Neural cell (in vitro differentiated cells): ENCODE results near the gene DDC. TPM values are rescaled to one million over a fixed set of nuclear protein-coding genes. Genes with fewer than 3 reads are reported as not detected.

ENCODE experiments used
- H2AFZ ChIP-seq: fragments of 200-600, 300-800 bp; sonication (generic), shearing (Covaris generic); 2 replicates; pipeline ENCODE4 v1.6.0; 2014; ENCODE audit warnings: low read depth, mild to moderate bottlenecking, antibody characterized with exemption, low read length, moderate library complexity
- H3F3A ChIP-seq: fragments of 200-600 bp; shearing (Covaris generic); 2 replicates; pipeline ENCODE4 v1.6.1; 2016; ENCODE audit warnings: mild to moderate bottlenecking, moderate library complexity, mixed read lengths, antibody characterized with exemption, low read length; ENCODE audit not compliant: insufficient read depth, poor library complexity, severe bottlenecking
- H3K27ac ChIP-seq: fragments of 200-600, 300-800 bp; sonication (generic), shearing (Covaris generic); 2 replicates; pipeline ENCODE4 v1.5.1; 2014; ENCODE audit warnings: mild to moderate bottlenecking, low read length, moderate library complexity
- H3K27me3 ChIP-seq: fragments of 300-800, 200-600 bp; sonication (generic), shearing (Covaris generic); 2 replicates; pipeline ENCODE4 v1.6.0; 2014; ENCODE audit warnings: mild to moderate bottlenecking, low read depth, low read length, moderate library complexity; ENCODE audit not compliant: insufficient read depth
- H3K36me3 ChIP-seq: fragments of 300-800, 200-600 bp; sonication (generic), shearing (Covaris generic); 2 replicates; pipeline ENCODE4 v1.5.1; 2014; ENCODE audit warnings: mild to moderate bottlenecking, antibody characterized with exemption, low read length, moderate library complexity; ENCODE audit not compliant: insufficient read depth
- H3K4me2 ChIP-seq: fragments of 300-800, 200-600 bp; sonication (generic), shearing (Covaris generic); 2 replicates; pipeline ENCODE4 v1.6.0; 2014; ENCODE audit warnings: mild to moderate bottlenecking, low read length
- H3K4me3 ChIP-seq: fragments of 300-800, 200-600 bp; sonication (generic), shearing (Covaris generic); 2 replicates; pipeline ENCODE4 v1.5.1; 2014; ENCODE audit warnings: mild to moderate bottlenecking, low read length, moderate library complexity
- H3K79me2 ChIP-seq: fragments of 200-600 bp; shearing (Covaris generic); replicated peaks from 2 replicates; pipeline ENCODE4 v1.6.0; 2014; ENCODE audit warnings: mild to moderate bottlenecking, low read length, moderate library complexity; ENCODE audit not compliant: insufficient read depth
- H3K9ac ChIP-seq: fragments of 300-800, 200-600 bp; sonication (generic), shearing (Covaris generic); 2 replicates; pipeline ENCODE4 v1.6.1; 2016; ENCODE audit warnings: mild to moderate bottlenecking, low read length, mixed read lengths
- H3K9me2 ChIP-seq: fragments of 200-600 bp; shearing (Covaris generic); 2 replicates; pipeline ENCODE4 v1.6.1; 2016; ENCODE audit warnings: mild to moderate bottlenecking, low read length, mixed read lengths; ENCODE audit not compliant: insufficient read depth
- H3K9me3 ChIP-seq: fragments of 200-600, 300-800 bp; sonication (generic), shearing (Covaris generic); 2 replicates; pipeline ENCODE4 v1.6.1; 2016; ENCODE audit warnings: mild to moderate bottlenecking, mixed run types, low read length, moderate library complexity, mixed read lengths
- H4K20me1 ChIP-seq: fragments of 200-600 bp; shearing (Covaris generic); 2 replicates; pipeline ENCODE4 v1.6.1; 2016; ENCODE audit warnings: mild to moderate bottlenecking, mixed run types; ENCODE audit not compliant: insufficient read depth
- EP300 ChIP-seq: fragments of 450-650 bp; conservative IDR thresholded peaks from 2 replicates; pipeline ENCODE4 v1.6.1; 2014; ENCODE audit warnings: antibody characterized with exemption, mild to moderate bottlenecking, moderate library complexity; ENCODE audit not compliant: poor library complexity, severe bottlenecking
- EZH2 ChIP-seq: fragments of 200-600, 300-800 bp; shearing (Covaris generic), sonication (generic); IDR thresholded peaks from 2 replicates; pipeline ENCODE4 v1.6.1; 2014; ENCODE audit warnings: antibody characterized with exemption, low read length, borderline replicate concordance, mild to moderate bottlenecking; ENCODE audit not compliant: insufficient read depth, poor library complexity, severe bottlenecking
- MXI1 ChIP-seq: fragments of 450-650 bp; conservative IDR thresholded peaks from 2 replicates; pipeline ENCODE4 v1.6.1; 2014; ENCODE audit warnings: antibody characterized with exemption, mild to moderate bottlenecking; ENCODE audit not compliant: poor library complexity, severe bottlenecking
- POLR2AphosphoS5 ChIP-seq: IDR thresholded peaks from 2 replicates; pipeline ENCODE4 v1.6.1; 2012
- RAD21 ChIP-seq: fragments of 450-650 bp; conservative IDR thresholded peaks from 2 replicates; pipeline ENCODE4 v1.6.1; 2014; ENCODE audit warnings: antibody characterized with exemption, mild to moderate bottlenecking, moderate library complexity
- SMC3 ChIP-seq: fragments of 450-650 bp; conservative IDR thresholded peaks from 2 replicates; pipeline ENCODE4 v1.6.1; 2014; ENCODE audit warnings: antibody characterized with exemption, mild to moderate bottlenecking, moderate library complexity; ENCODE audit not compliant: poor library complexity
- TAF1 ChIP-seq: IDR thresholded peaks from 2 replicates; pipeline ENCODE4 v1.6.1; 2012; ENCODE audit warnings: low read depth
- polyA plus RNA-seq: library from polyadenylated mRNA; depleted of rRNA; stranded (reverse); fragments of >200 nt; gene quantifications from 2 replicates; pipeline ENCODE4 v1.2.3, GENCODE V29; 2014
- TF ChIP-seq, protein P1 (sequence below): IDR thresholded peaks from 2 replicates; pipeline ENCODE4 v1.6.1; 2012; ENCODE audit warnings: borderline replicate concordance
- TF ChIP-seq, protein P2 (sequence below): fragments of 450-650 bp; IDR thresholded peaks from 2 replicates; pipeline ENCODE4 v1.5.1; 2014; ENCODE audit warnings: antibody characterized with exemption, mild to moderate bottlenecking, moderate library complexity; ENCODE audit not compliant: poor library complexity, severe bottlenecking

The DDC gene
- polyA plus RNA-seq, 1 donor from 2014 or later: 42.9 TPM

DNA sequence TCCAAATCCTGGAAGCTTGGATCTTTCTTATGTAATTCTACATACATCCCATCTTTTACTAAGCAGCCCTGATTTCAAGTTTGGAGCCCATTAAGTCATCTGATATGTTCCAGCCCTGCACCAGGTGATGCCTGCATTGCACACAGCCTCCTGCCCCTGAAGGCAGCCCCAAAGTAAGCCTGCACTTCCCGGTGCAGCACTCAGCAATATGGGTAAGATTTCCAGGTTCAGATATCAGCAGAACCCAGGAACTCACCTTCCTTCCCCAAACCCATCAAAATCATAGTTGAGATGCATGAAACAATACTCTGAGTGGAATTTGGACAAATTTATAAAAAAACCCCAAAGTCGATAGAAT, 333 bp upstream of the DDC start:
- no peaks in the 10 kb centered on the region for H3K9me2 ChIP-seq
- H3K79me2 ChIP-seq: no peaks in the 10 kb centered on the region
- H3K4me2 ChIP-seq: no peak overlapping the region
- no peaks in the 10 kb centered on the region for H3K36me3 ChIP-seq
- H2AFZ ChIP-seq: no peak overlapping the region
- H3F3A ChIP-seq: no peaks in the 10 kb centered on the region
- no peaks in the 10 kb centered on the region for H4K20me1 ChIP-seq
- H3K27me3 ChIP-seq: no peaks in the 10 kb centered on the region
- TF ChIP-seq EP300 (no peak), POLR2AphosphoS5 (no peak), MXI1 (no peak), SMC3 (no peak), EZH2 (no peak), RAD21 (no peak), TAF1 (no peak)
- TF ChIP-seq, protein P1, sequence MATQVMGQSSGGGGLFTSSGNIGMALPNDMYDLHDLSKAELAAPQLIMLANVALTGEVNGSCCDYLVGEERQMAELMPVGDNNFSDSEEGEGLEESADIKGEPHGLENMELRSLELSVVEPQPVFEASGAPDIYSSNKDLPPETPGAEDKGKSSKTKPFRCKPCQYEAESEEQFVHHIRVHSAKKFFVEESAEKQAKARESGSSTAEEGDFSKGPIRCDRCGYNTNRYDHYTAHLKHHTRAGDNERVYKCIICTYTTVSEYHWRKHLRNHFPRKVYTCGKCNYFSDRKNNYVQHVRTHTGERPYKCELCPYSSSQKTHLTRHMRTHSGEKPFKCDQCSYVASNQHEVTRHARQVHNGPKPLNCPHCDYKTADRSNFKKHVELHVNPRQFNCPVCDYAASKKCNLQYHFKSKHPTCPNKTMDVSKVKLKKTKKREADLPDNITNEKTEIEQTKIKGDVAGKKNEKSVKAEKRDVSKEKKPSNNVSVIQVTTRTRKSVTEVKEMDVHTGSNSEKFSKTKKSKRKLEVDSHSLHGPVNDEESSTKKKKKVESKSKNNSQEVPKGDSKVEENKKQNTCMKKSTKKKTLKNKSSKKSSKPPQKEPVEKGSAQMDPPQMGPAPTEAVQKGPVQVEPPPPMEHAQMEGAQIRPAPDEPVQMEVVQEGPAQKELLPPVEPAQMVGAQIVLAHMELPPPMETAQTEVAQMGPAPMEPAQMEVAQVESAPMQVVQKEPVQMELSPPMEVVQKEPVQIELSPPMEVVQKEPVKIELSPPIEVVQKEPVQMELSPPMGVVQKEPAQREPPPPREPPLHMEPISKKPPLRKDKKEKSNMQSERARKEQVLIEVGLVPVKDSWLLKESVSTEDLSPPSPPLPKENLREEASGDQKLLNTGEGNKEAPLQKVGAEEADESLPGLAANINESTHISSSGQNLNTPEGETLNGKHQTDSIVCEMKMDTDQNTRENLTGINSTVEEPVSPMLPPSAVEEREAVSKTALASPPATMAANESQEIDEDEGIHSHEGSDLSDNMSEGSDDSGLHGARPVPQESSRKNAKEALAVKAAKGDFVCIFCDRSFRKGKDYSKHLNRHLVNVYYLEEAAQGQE: no peak
- TF ChIP-seq, protein P2, sequence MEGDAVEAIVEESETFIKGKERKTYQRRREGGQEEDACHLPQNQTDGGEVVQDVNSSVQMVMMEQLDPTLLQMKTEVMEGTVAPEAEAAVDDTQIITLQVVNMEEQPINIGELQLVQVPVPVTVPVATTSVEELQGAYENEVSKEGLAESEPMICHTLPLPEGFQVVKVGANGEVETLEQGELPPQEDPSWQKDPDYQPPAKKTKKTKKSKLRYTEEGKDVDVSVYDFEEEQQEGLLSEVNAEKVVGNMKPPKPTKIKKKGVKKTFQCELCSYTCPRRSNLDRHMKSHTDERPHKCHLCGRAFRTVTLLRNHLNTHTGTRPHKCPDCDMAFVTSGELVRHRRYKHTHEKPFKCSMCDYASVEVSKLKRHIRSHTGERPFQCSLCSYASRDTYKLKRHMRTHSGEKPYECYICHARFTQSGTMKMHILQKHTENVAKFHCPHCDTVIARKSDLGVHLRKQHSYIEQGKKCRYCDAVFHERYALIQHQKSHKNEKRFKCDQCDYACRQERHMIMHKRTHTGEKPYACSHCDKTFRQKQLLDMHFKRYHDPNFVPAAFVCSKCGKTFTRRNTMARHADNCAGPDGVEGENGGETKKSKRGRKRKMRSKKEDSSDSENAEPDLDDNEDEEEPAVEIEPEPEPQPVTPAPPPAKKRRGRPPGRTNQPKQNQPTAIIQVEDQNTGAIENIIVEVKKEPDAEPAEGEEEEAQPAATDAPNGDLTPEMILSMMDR: no peak
- no peaks in the 10 kb centered on the region for H3K9me3 ChIP-seq
- H3K27ac ChIP-seq: no peak overlapping the region
- H3K4me3 ChIP-seq: no peak overlapping the region
- no peak overlapping the region for H3K9ac ChIP-seq

DNA sequence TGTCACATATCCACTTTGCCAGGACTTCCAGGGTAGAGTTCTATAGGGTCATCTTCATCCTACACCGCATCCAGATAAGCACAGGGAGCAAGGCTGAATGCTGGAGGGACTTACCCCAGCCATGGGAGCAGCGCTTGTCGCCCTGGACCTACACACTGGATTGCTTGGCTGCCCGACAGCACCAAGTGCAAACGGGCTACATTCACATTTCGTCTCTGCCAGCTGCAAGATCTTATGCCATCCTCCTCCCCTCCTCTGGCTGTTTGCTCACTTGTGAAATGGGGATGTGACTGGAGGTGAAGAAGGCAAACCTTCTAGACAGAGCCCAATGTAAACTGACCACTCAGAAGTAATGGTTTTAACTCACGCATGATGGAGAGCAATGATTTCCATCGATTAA, 1.0 kb downstream of the DDC start:
- H3F3A ChIP-seq: no peaks in the 10 kb centered on the region
- H3K36me3 ChIP-seq: no peaks in the 10 kb centered on the region
- TF ChIP-seq SMC3 (no peak), MXI1 (no peak), TAF1 (no peak), POLR2AphosphoS5 (no peak), EP300 (no peak), EZH2 (no peak), RAD21 (no peak)
- TF ChIP-seq, protein P1: no peak
- TF ChIP-seq, protein P2: no peak
- H3K9me2 ChIP-seq: no peaks in the 10 kb centered on the region
- no peaks in the 10 kb centered on the region for H3K27me3 ChIP-seq
- H3K27ac ChIP-seq: no peak overlapping the region
- no peak overlapping the region for H3K4me2 ChIP-seq
- H4K20me1 ChIP-seq: no peaks in the 10 kb centered on the region
- no peak overlapping the region for H3K9ac ChIP-seq
- no peak overlapping the region for H2AFZ ChIP-seq
- no peaks in the 10 kb centered on the region for H3K79me2 ChIP-seq
- no peak overlapping the region for H3K4me3 ChIP-seq
- no peaks in the 10 kb centered on the region for H3K9me3 ChIP-seq
